GDM1 (cell line): Measurements from ENCODE around the gene SNTG2.

Source experiments
- DNase-seq: peaks from one replicate; lab custom pipeline; 2025; lab: John Stamatoyannopoulos, UW

SNTG2 gene

DNA sequence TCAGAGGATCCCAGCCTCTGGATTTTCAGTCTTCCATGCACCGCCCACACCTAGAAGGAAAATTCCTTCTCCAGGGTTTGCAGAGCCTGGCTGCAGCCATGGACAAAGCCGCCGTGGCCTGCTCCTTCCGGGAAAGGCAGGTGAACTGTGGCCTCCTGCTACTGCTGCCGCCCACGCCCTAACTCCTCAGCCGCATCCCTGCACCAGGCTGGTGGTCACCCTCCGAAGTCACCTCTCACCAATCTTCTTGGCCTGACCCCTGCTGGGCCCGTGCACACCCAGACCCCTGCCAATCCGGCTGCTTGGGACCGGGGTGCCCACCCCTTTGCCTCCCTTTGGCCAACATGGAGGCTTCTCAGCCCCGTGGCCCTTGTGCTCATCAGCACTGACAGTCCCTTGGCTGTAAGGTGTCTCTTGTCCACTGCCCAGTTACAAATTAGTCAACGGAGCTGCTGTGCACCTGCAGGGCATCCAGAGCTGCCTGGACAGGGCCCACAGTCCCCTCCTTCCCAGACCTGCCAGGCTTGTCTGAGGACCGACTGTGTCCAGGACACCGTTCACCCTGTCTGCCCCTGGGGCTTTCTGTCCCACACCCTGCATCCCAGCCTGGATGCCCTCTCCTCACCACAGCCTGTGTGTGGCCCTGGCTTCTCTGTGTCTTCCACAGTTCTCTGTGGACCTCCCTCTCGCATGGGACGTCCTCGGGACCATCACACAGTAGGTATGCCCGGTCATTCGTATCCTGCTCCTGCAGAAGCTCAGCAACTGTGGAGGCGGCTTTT is 332.6 kb downstream of the SNTG2 start:
- DNase-seq: no peak

- DNase-seq: no peak
Measured at GRCh38 chr2:1283871-1284270, 333.2 kb downstream of the SNTG2 start.

DNA sequence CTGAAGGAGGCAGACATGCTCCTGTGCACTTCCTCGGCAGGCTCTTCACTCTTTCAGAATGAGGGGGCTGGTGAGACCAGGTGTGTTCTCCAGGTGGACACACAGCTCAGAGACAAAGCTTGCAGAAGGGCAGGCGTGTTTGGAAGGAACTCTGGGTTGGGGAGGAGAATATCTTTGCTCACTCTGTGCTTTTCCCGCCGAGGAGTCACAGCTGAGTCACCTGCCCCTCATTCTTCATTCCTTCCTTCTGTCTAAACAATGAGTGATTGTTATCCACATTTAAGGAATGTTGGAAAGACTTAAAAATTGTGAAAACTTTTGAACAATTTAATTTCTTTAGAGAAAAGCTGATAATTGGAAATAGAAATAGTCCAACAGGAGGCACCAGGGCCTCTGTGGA is 336.3 kb downstream of the SNTG2 start:
- no peak for DNase-seq

- DNase-seq: no peak
Measured at GRCh38 chr2:1287427-1287826, 336.8 kb downstream of the SNTG2 start.

DNA sequence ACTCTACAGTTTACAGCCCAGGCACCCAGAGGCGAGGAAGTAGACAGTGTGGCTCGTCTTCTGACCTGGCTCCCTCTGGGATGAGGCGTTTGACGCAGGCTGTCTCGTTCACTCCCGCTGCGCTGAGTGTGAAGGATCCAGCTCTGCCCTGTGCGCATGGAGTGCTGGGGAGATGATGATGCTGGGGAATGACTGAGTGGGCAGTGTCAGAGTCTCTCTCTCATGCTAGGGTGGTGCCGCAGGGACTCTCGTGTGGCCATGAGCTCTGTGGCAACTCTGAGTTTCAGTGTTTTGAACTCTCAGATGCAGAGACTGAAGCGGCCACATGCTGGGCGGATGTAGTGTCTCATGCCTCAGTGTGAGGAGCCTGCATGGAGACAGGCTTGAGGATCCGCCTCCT is 344.3 kb downstream of the SNTG2 start:
- DNase-seq: no peak

- no peak for DNase-seq
Measured at GRCh38 chr2:1295740-1296139, 345.1 kb downstream of the SNTG2 start.

DNA sequence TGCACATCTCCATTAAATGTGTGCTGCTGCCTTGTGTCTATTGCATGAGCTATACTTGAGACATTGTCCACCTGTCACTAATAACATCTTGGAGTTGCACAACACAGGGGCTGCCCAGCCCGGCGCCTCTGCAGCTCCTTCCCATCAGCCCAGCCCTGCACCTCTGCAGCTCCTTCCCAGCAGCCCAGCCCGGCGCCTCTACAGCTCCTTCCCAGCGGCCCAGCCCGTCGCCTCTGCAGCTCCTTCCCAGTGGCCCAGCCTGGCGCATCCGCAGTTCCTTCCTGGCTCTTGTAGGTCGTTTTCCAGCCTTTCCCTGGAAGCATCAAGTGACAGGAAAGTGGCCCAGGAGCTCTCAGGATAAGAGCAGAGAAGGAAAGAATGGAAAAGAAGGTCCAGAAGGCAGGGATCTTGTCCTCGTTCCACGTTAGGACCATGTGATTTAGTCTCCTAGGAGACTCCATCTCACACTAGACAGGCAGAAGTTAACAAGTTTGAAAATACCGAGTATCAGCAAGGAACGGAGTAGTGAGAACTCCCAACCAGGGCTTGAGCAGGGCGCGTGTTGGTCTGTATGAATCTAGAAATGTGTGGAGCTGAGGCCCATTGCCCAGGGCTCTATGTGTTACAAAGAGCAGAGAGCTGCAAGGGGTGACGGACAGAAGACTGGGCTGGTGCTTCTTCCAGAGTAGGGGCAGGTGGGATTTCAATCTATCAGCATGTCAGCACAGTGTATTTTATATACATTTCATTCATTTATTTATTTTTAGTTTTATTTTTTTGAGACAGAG is 346.9 kb downstream of the SNTG2 start:
- no peak for DNase-seq

GRCh38 chr2:1299043-1299442 is 348.4 kb downstream of the SNTG2 start:
- DNase-seq: no peak

- no peak for DNase-seq
Measured at GRCh38 chr2:1300284-1300683, 349.6 kb downstream of the SNTG2 start.

DNA sequence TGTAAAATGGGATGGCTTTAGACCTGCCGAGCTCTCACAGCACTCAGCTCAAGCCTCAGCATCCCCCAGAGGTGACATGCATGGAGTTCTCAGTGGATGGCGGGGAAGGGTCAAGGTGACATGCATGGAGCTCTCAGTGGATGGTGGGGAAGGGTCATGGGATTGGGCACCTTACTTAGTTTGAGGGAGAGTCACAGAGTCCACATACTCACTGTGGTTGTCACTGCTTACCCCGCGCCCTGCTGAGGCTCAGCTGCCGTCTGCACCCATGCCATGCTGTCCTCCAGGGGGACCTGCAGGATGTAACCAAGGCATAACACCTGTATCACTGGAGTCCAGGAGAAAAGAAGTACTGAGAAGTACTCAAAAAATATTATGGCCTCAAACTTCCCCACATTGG is 350.4 kb downstream of the SNTG2 start:
- no peak for DNase-seq

- DNase-seq: no peak
Measured at GRCh38 chr2:1305342-1306013, 354.8 kb downstream of the SNTG2 start.

DNA sequence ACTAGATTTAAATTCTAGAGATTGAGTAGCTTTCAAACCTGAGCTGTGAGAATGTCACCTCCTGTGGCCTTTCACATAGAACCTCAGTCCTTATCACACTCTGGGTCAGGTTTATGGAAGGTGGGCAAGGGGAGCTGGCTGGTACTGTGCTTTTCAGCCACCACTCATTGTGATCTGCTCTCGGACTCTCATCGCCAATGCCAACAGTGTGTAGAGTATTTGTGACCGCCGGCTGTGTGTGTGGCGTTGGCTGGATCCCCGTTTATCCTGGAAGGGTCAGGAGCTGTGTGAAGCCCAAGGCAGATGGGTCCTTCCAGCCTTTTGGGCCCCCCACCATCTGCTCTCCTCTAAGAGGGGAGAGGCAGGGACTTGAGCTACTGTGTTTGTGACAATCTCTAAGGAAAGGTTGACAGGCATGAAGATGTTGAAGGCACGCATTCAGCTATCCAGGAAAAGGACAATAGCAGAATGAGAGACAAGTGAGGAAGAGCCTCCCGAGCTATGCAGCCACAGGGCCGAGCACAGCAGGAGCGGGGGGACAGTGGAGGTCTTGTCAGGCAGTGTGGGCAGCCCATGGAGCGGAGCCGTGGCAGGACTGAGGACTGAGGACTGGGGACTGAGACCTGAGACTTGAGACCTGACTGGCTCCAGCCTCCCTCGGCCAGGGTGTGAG is 355.5 kb downstream of the SNTG2 start:
- no peak for DNase-seq

- DNase-seq: no peak
Measured at GRCh38 chr2:1306687-1307516, 356.3 kb downstream of the SNTG2 start.

- no peak for DNase-seq
Measured at GRCh38 chr2:1307670-1308069, 357.0 kb downstream of the SNTG2 start.

GRCh38 chr2:1308678-1309077 is 358.0 kb downstream of the SNTG2 start:
- no peak for DNase-seq

DNA sequence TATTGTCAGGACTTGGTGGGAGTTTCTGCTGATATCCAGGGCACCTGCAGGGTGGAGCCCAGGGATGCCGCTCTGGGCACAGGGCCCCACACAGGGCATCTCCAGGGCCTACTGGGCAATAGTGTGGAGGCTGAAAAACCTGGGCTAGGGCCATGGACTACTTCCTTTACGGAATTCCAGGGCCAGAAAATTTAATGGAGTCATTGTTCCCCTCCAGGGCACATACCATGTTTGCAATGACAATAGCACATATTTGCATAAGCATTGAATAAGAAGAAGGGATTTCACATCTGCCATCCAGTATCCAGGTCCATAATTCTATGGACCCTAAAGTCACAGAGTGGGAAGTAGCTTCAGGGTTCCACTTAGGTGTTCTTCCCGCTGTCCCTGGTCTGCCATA is 358.9 kb downstream of the SNTG2 start:
- DNase-seq: no peak

GRCh38 chr2:1310202-1310601 is 359.6 kb downstream of the SNTG2 start:
- DNase-seq: no peak

DNA sequence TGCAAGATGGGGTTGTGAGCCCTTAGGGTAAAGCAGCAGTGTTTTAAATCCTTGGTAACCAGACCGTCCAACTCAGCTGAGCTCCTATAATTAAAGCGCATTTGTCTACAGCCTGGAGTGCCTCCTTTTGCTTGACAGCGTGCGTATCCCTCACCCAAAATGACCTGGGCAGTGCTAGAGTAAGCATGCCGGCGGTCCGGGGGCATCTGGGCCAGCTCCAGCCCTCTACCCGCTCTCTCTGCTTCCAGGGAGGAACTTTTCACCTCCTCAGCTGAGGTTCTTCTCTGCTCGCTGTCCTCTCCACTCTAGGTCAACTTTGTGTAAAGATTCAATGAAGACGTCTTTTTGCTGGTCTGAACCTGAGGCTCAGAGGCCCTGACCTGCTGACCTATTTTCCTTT is 360.2 kb downstream of the SNTG2 start:
- DNase-seq: no peak

DNA sequence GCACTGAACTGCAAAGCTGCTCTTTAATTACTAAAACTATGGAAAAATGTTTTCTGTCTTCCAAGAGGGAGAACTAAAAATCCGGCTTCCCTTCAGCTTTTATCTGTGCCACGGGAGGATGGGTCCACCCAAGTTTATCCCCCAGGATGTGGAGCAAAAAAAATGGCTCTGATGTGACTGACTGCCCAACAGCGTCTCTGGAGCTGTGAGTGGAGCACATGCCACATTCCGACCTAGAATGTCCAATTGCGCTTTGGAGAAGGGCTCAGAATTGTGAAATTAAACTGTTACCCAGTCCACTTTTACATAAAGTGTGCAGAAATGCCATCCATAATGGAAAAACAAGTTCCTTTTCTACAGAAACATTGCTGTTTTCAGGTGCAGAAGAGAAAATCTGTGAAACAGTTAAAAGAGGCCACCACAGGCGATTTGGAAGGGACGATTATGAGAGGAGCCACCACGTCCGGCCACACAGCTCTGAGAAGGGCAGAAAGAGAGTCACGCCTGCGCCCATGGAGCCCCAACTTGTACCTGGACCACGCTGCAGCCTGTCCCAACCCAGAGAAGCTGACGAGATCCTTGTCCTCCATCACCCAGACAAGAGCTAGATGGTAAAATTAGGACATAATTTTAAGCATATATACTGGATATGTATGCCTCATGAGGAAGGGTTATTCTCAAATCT is 362.7 kb downstream of the SNTG2 start:
- DNase-seq: no peak

GRCh38 chr2:1314254-1314653 is 363.6 kb downstream of the SNTG2 start:
- no peak for DNase-seq
